ENCODE data around the gene CLSTN2. TPM values are rescaled to one million over a fixed set of nuclear protein-coding genes. Genes with fewer than 3 reads are reported as not detected.

CLSTN2 gene
- total and polyA plus RNA-seq, 2 of the 8 experiments (the other 6 are each of a cell fraction or from before 2014, with no cell fraction given): 0.39 to 0.52 TPM

DNA sequence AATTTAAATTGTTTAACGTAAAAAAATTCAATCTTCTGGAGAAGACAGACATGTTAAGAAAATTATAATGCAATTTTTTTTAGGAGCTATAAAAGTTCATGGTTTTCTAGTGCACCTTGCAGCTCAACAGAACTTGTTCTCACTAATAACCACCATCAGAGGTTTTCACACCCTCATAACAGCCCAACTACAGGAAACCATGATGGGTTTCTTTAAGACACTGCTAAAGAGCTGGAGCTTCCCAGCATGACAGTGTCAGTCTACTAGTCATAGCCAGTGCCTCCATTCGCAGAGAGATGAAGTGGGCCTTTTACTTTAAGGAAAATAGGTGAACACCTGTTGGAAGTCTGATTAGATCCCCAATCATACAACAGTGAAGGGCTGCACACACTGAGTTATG lies 518.8 kb downstream of the CLSTN2 start:
- no peak overlapping the region for H3K9ac ChIP-seq (replicated peaks in 1 of 4; ENCODE audit: extremely low read depth in 1 of 4, low read depth in 3 of 4, low read length in 3 of 4)
- POLR2A ChIA-PET (ENCODE audit: partially characterized antibody): no interaction called here
- no peak overlapping the region for H3K27ac ChIP-seq (ENCODE audit: low read depth, low read length)
- H3K14ac ChIP-seq (ENCODE audit: insufficient read length): no peak overlapping the region
- no peak overlapping the region for H2BK120ac ChIP-seq (replicated peaks; ENCODE audit: low read depth, low read length)
- WGBS, 2 experiments (ENCODE audit: extremely low coverage in 1 of 2, insufficient coverage in 1 of 2, insufficient read length in 1 of 2, insufficient replicate concordance in 2 of 2, low coverage in 1 of 2, low lambda C conversion rate in 2 of 2, missing lambda C conversion rate in 1 of 2): 88% methylated on average over 2 of the region's 2 CpGs; no CpG with 5 or more reads in 1 of the 2 experiments
- H3K27me3 ChIP-seq (replicated peaks in 1 of 4; ENCODE audit: control insufficient read depth in 3 of 4, extremely low read depth in 1 of 4, insufficient read depth in 3 of 4, low read length in 3 of 4): no peaks in the 10 kb centered on the region
- no peak overlapping the region for H2AK5ac ChIP-seq (ENCODE audit: low read depth, low read length)
- TF ChIP-seq CREB1 (IDR thresholded peaks at IDR 0.05): no peak
- TF ChIP-seq SP4 (IDR thresholded peaks at IDR 0.05; ENCODE audit: low read length): no peak
- TF ChIP-seq TAF7 (optimal IDR thresholded peaks at IDR 0.05; ENCODE audit: borderline replicate concordance, low read depth, low read length): no peak
- TF ChIP-seq EP300 (IDR thresholded peaks at IDR 0.05; ENCODE audit: borderline replicate concordance in 1 of 2, low read depth in 2 of 2, low read length in 2 of 2): no peak
- TF ChIP-seq FOSL1 (IDR thresholded peaks at IDR 0.05; ENCODE audit: insufficient read depth, low read depth, low read length): no peak
- no peak for TF ChIP-seq NANOG (IDR thresholded peaks at IDR 0.05; ENCODE audit: insufficient read depth, low read depth, low read length, poor library complexity, severe bottlenecking)
- TF ChIP-seq CHD2 (IDR thresholded peaks at IDR 0.05; ENCODE audit: low read length): no peak
- TF ChIP-seq GABPA (IDR thresholded peaks at IDR 0.05; ENCODE audit: borderline replicate concordance, insufficient read depth, low read length): no peak
- TF ChIP-seq, protein P1, sequence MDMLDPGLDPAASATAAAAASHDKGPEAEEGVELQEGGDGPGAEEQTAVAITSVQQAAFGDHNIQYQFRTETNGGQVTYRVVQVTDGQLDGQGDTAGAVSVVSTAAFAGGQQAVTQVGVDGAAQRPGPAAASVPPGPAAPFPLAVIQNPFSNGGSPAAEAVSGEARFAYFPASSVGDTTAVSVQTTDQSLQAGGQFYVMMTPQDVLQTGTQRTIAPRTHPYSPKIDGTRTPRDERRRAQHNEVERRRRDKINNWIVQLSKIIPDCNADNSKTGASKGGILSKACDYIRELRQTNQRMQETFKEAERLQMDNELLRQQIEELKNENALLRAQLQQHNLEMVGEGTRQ (IDR thresholded peaks at IDR 0.05; ENCODE audit: low read length): no peak
- no peak for TF ChIP-seq GTF2F1 (IDR thresholded peaks at IDR 0.05; ENCODE audit: borderline replicate concordance, low read depth, low read length)
- TF ChIP-seq HDAC6 (IDR thresholded peaks at IDR 0.05; ENCODE audit: low read depth, low read length): no peak
- no peak for TF ChIP-seq JUND (IDR thresholded peaks at IDR 0.05; ENCODE audit: low read length)
- H4K20me1 ChIP-seq (replicated peaks in 1 of 2; ENCODE audit: control insufficient read depth in 1 of 2, insufficient read depth in 2 of 2, low read length in 2 of 2): no peaks in the 10 kb centered on the region
- no peak overlapping the region for H2BK15ac ChIP-seq (ENCODE audit: low read length)
- CTCF ChIA-PET (ENCODE audit: partially characterized antibody): interaction anchor here (0.9 to 1.3 kb wide), 2 partner anchors 11 to 46 kb away, joined by 3 to 5 read pairs; no protein-coding TSS in a partner anchor
- H2AFZ ChIP-seq (ENCODE audit: low read length): no peak overlapping the region
- H2BK5ac ChIP-seq (ENCODE audit: low read depth, low read length): no peak overlapping the region
- H3K56ac ChIP-seq (replicated peaks; ENCODE audit: insufficient read length, low read depth, low read length): no peak overlapping the region
- no peak overlapping the region for H2BK12ac ChIP-seq (ENCODE audit: low read depth, low read length)
- H4K91ac ChIP-seq (replicated peaks; ENCODE audit: insufficient read length, low read length): no peak overlapping the region
- H3K4me2 ChIP-seq (ENCODE audit: insufficient read depth in 1 of 2, low read depth in 2 of 2, low read length in 2 of 2): no peak overlapping the region
- no peaks in the 10 kb centered on the region for H3K79me1 ChIP-seq (ENCODE audit: low read depth, low read length)
- no peak overlapping the region for H3K18ac ChIP-seq (ENCODE audit: extremely low read depth, low read length)
- no peak overlapping the region for H3K23ac ChIP-seq (ENCODE audit: insufficient read length)
- H3K23me2 ChIP-seq (ENCODE audit: low read depth, low read length): no peaks in the 10 kb centered on the region
- no peak overlapping the region for H3K4ac ChIP-seq (replicated peaks; ENCODE audit: insufficient read length, low read depth, low read length)
- no peak overlapping the region for H4K5ac ChIP-seq (ENCODE audit: insufficient read length, low read depth, low read length)
- no peak overlapping the region for H4K8ac ChIP-seq (ENCODE audit: extremely low read depth, insufficient read depth, low read length)
- no peak overlapping the region for H2BK20ac ChIP-seq (ENCODE audit: low read length)
- no peaks in the 10 kb centered on the region for H3K4me1 ChIP-seq (replicated peaks in 1 of 4; ENCODE audit: control insufficient read depth in 3 of 4, insufficient read depth in 4 of 4, low read length in 3 of 4)
- no peaks in the 10 kb centered on the region for H3K36me3 ChIP-seq (ENCODE audit: control insufficient read depth in 2 of 4, insufficient read depth in 4 of 4, low read length in 3 of 4)
- no peak overlapping the region for H3K4me3 ChIP-seq (ENCODE audit: extremely low read depth in 1 of 4, insufficient read depth in 2 of 4, low read depth in 3 of 4, low read length in 4 of 4)
- DNase-seq (ENCODE audit: low read depth in 1 of 2, low spot score in 2 of 2): no peak
- no peaks in the 10 kb centered on the region for H3K79me2 ChIP-seq (ENCODE audit: control insufficient read depth in 1 of 2, insufficient read depth in 2 of 2, low read length in 2 of 2)
- no peaks in the 10 kb centered on the region for H3K9me3 ChIP-seq (ENCODE audit: insufficient read depth in 2 of 2, low read depth in 1 of 2, low read length in 1 of 2)
- no peak for FAIRE-seq

Data from H1 (cell line).